Left lung (tissue), 10 donors: ENCODE measurements around the gene SORCS1. TPM values are rescaled to one million over a fixed set of nuclear protein-coding genes. Genes with fewer than 3 reads are reported as not detected.
A peak's percentile ranks its signal among the peaks of the same experiment; 100 is the strongest.

ENCODE experiments used
- ATAC-seq: fragments of 200-7000 bp; cut with Tn5 transposase; one replicate; pipeline ENCODE4 v1.9.1; 2020; ENCODE audit warnings: moderate library complexity
- DNase-seq, 4 donors: peaks; one replicate each; pipeline ENCODE4 v3.0.0-alpha.2; 2013 to 2020
- H3K27ac ChIP-seq, 2 donors: fragments of 200-600 bp; sonication (generic) in 1 of 2; one replicate each; pipeline versions ENCODE4 v1.5.0 to v1.8.0; 2020 to 2021
- H3K27me3 ChIP-seq, 2 donors: fragments of 200-600 bp; sonication (generic) in 1 of 2; one replicate each; pipeline versions ENCODE4 v1.5.0 to v1.8.0; 2020 to 2021
- H3K36me3 ChIP-seq, 2 donors: fragments of 200-600 bp; sonication (generic) in 1 of 2; one replicate each; pipeline versions ENCODE4 v1.5.0 to v1.8.0; 2020 to 2021
- H3K4me1 ChIP-seq, 2 donors: fragments of 200-600 bp; one replicate each; pipeline ENCODE4 v1.8.0; 2021
- H3K4me3 ChIP-seq, 2 donors: fragments of 200-600 bp; sonication (generic) in 1 of 2; one replicate each; pipeline versions ENCODE4 v1.5.0 to v1.8.0; 2020 to 2021; ENCODE audit warnings: mild to moderate bottlenecking in 1 of 2
- H3K9me3 ChIP-seq, 2 donors: fragments of 200-600 bp; sonication (generic) in 1 of 2; one replicate each; pipeline versions ENCODE4 v1.5.0 to v1.8.0; 2020 to 2021
- CTCF ChIP-seq, 2 donors: fragments of 200-600 bp; sonication (generic) in 1 of 2; IDR thresholded peaks; one replicate each; pipeline versions ENCODE4 v1.5.0 to v1.8.0; 2021; ENCODE audit warnings: antibody characterized with exemption in 2 of 2
- intact Hi-C, 2 donors: fragments of 100-400 bp; cut with DNase I; formaldehyde crosslinking; loops; one replicate each; pipeline versions ENCODE4 v1.11.2 to v1.14.2; 2022
- polyA plus RNA-seq, 6 donors: library from polyadenylated mRNA; unstranded; fragments of 120-200 nt; gene quantifications; one replicate each; pipeline ENCODE4 v1.2.1, GENCODE V29; 2013; ENCODE audit not compliant: insufficient read length in 6 of 6
- total RNA-seq, 2 donors: library from RNA; stranded (reverse); fragmentation: NEBNext Ultra II Directional; extraction: Animal tissue kit (Norgen Biotek cat#: 25700); gene quantifications; one replicate each; pipeline ENCODE4 v1.2.1, GENCODE V29; 2021
- donor health status: DM: no; HTN: yes; CAD: no.
- donor health status: DM: no; HTN: no; CAD: no.

The SORCS1 gene
- total and polyA plus RNA-seq, 8 donors: 0.03 to 0.72 (median 0.21) TPM

- Histone ChIP-seq H3K4me1 (no peaks in the 10 kb centered on the region), H3K27me3 (no peaks in the 10 kb centered on the region), H3K27ac (no peak overlapping the region), H3K9me3 (no peaks in the 10 kb centered on the region), H3K36me3 (no peaks in the 10 kb centered on the region), H3K4me3 (no peak overlapping the region)
- ATAC-seq: peak; percentile 71
- TF ChIP-seq CTCF (IDR thresholded peaks at IDR 0.05): no peak
- no peak for DNase-seq
- intact Hi-C loops: no loop called here
These were observed 327.4 kb downstream of the SORCS1 start for GRCh38 chr10:106836933-106837663.

GRCh38 chr10:106832846-106833245 is 331.7 kb downstream of the SORCS1 start:
- Histone ChIP-seq H3K4me1 (no peaks in the 10 kb centered on the region), H3K9me3 (no peaks in the 10 kb centered on the region), H3K27ac (no peak overlapping the region), H3K27me3 (no peaks in the 10 kb centered on the region), H3K4me3 (no peak overlapping the region), H3K36me3 (no peaks in the 10 kb centered on the region)
- ATAC-seq: no peak
- TF ChIP-seq CTCF (IDR thresholded peaks at IDR 0.05): no peak
- intact Hi-C loops: no loop called here
- no peak for DNase-seq

- intact Hi-C loops: no loop called here
- no peak overlapping the region for H3K4me3 ChIP-seq
- no peaks in the 10 kb centered on the region for H3K27me3 ChIP-seq
- H3K36me3 ChIP-seq: no peaks in the 10 kb centered on the region
- H3K4me1 ChIP-seq: no peaks in the 10 kb centered on the region
- no peak overlapping the region for H3K27ac ChIP-seq
- DNase-seq (no peak), ATAC-seq (no peak)
- H3K9me3 ChIP-seq: no peaks in the 10 kb centered on the region
- no peak for TF ChIP-seq CTCF (IDR thresholded peaks at IDR 0.05)
These were observed 334.0 kb downstream of the SORCS1 start for GRCh38 chr10:106830471-106830870.

- H3K27me3 ChIP-seq: no peaks in the 10 kb centered on the region
- no peaks in the 10 kb centered on the region for H3K36me3 ChIP-seq
- no peak overlapping the region for H3K27ac ChIP-seq
- no peak for TF ChIP-seq CTCF (IDR thresholded peaks at IDR 0.05)
- H3K4me1 ChIP-seq: no peaks in the 10 kb centered on the region
- intact Hi-C loops: no loop called here
- no peaks in the 10 kb centered on the region for H3K9me3 ChIP-seq
- no peak overlapping the region for H3K4me3 ChIP-seq
- ATAC-seq: no peak
- DNase-seq: no peak
These were observed 334.5 kb downstream of the SORCS1 start for GRCh38 chr10:106830006-106830405.

GRCh38 chr10:106826716-106827115 is 337.8 kb downstream of the SORCS1 start:
- H3K4me1 ChIP-seq: no peaks in the 10 kb centered on the region
- no peaks in the 10 kb centered on the region for H3K9me3 ChIP-seq
- intact Hi-C loops: no loop called here
- no peaks in the 10 kb centered on the region for H3K36me3 ChIP-seq
- no peak for TF ChIP-seq CTCF (IDR thresholded peaks at IDR 0.05)
- no peak for DNase-seq
- H3K27ac ChIP-seq: no peak overlapping the region
- H3K27me3 ChIP-seq: no peaks in the 10 kb centered on the region
- H3K4me3 ChIP-seq: no peak overlapping the region
- peak; percentile 47 for ATAC-seq
